Occipital lobe (tissue), 2 donors: ENCODE data around the gene PLEKHA6. TPM values are rescaled to one million over a fixed set of nuclear protein-coding genes. Genes with fewer than 3 reads are reported as not detected.
"Not testable (repeated sequence)": the region's sequence is repeated elsewhere in the genome, so short reads cannot be mapped to it uniquely, and the experiment has no call there.

Source experiments
- DNase-seq: peaks from one replicate; lab custom pipeline; 2025; lab: John Stamatoyannopoulos, UW
- total RNA-seq: library from RNA; depleted of rRNA; stranded (reverse); fragments of >200 nt; gene quantifications from one replicate; pipeline ENCODE4 v1.2.3, GENCODE V29; 2014

PLEKHA6 gene
- total RNA-seq, 1 donor from 2014 or later = 7.5 TPM

DNA sequence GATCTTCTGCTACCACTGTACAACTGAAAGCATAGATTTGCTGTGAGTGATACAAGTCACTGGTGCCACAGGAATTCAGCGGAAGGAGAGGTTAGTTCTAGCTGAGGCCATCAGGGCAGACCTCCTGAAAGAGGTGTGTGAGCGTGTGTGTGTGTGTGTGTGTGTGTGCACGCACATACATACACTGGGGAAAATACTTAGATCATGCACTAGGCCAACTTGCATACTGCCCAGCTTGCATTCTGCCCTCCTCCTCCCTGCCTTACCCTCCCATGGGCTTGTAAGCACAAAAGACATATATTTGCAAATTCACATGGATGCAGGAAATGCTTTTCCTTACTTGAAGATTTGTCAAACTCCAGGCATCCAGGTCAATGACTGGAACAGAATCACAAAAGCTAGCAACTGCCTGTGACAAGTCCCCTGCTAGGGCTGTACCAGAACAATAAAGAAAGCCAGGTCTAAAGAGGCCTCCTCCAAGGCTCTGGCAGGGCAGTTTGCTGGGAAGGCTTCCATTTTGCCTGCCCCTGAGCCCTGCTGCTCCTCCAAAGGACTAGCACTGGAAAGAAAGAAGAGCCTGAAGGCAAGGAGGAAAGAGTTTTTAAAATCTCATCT, 23.2 kb downstream of the PLEKHA6 start:
- DNase-seq = no peak

DNA sequence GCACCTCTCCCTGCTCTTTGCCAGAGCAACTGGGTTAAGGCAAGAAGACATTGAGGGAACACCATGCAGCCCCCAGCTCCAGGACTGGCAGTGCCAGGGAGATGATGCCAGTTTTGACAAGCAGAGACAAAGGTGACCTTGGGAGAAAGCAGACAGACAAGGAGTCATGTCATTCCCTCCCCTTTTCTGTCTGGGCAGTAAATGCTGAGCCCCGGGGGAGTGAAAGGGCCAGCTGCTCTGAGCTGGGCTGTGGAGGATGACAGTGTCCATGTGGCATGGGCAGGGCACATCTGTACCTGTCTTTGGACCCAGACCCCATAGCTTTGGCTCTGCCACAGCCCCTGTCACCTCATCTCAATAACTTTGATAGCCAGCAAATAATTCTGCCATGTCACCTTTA, 24.2 kb downstream of the PLEKHA6 start:
- no peak for DNase-seq

DNA sequence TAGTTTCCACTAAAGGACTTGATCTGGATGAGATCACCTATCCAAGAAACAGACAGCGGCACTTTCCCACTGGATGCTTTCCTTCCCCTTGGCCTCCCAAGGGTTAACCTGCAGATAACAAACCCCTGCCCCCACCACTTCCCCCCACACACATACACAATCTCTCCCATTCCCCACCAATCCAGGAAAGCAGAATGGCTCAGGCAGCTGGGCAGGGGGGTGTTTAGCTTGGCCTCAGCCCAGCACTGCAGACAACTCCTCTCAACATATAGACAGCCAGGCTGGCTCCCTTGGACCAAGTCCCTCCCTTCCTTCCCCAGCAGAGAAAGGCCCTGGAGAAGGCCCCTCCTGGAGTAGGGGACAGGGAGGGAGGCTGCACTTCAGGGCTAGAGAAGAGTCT, 24.6 kb downstream of the PLEKHA6 start:
- DNase-seq = no peak

DNA sequence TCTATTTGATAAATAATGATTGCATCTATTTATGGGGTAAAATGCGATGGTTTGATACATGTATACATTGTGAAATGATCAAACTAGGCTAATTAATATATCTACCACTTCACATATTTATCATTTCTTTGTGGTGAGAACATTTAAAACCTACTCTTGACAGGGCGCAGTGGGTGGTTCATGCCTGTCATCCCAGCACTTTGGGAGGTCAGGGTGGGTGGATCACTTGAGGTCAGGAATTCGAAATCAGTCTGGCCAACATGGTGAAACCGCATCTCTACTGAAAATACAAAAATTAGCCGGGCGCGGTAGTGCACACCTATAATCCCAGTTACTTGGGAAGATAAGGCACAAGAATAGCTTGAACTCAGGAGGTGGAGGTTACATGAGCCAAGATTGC, 25.3 kb downstream of the PLEKHA6 start:
- no peak for DNase-seq

DNA sequence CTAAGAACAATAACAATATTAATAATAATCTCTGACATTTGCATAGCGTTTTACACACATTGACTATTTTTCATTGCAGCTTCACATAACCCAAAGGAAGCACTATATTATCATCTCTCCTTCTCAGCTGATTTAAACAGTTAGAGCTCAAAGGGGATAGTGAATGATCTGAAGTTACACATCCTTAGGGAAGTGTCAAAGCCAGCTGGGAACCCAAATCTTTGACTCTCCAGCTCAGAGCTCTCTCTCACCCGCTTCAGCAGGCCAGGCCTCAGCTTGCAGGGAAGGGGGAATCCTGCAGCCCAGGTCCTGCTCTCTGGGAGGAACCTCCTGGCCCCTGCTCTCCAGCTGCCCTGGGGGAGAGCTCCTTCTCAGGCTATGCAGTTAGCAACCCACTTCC, 26.3 kb downstream of the PLEKHA6 start:
- DNase-seq = no peak

DNA sequence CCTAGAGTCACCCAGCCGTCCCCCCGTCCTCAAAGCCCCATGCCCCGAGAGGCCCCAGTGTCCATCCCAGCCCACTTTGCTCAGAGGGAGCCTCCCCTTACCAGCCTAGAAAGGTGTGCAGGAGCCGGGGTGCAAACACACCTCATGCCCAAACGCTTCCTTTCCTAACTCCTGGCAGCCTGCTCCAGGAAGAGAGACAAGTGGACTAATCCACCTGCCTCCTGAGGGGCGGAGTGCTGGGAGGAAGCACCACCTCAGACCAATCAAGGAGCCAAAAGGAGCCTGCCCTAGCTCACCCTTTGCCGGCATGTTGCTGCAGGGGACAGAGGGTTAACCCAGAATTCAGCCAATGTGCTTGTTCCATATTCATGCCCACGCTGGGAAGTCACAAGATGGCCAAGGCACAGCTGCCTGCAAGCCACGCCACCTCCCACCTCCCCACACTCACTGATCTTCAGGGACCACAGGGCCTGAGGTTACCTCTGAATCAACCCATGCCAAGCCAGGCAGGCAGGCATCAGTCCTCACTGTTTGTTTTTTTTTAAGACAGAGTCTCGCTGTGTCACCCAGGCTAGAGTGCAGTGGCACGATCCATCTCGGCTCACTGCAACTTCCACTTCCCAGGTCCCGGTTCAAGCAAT, 27.8 kb downstream of the PLEKHA6 start:
- DNase-seq = no peak

DNA sequence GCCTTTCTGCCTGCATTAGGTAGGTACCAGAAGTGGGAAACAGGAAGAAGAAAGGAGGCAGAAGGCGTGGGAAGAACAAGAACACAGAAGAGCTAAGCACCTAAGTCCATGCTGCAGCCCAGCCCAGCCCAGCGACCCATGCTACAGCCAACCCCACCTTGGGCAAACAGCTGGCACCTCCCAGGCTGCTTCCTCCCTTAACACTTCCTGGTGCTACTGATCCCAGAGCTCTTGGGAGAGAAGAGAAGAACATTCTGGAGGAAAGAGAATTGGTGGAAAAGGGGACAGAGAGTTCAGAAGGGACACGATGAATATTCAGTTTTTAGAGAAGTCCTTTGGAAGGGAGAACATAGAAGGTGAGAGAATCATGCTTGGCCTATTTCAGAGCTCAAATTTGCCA, 28.5 kb downstream of the PLEKHA6 start:
- no peak for DNase-seq

DNA sequence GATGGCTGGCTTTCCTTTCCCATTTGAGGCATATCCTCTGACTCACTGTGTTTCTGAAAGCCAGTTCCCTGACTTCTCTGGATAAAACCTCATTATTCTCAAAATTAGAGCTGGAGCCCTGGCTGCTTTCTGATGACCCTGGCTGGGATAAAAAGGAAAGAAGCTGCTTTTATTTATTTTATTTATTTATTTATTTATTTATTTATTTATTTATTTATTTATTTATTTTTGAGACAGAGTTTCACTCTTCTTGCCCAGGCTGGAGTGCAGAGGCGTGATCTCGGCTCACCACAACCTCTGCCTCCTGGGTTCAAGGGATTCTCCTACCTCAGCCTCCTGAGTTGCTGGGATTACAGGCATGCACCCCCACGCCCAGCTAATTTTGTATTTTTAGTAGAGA, 31.9 kb downstream of the PLEKHA6 start:
- not testable (repeated sequence) for DNase-seq

DNA sequence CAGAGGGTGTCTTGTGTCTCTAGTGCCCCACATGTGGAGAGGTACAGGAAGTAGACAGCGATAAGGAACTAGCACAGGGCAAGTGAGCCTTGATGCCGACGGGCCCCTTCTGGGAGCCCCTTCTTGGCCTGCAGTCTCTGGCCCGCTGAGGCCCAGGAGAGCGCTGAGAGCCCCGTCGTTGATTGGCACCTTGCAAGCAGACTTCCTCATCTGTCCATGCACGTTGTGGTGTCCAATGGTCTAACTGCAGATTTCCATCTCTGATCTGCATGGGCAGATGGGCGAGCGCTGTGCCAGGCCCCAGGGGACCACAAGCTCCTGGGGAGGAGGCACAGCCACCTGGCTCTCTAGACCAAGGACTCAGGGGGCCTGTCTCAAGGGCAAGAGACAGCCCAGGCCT, 32.4 kb downstream of the PLEKHA6 start:
- no peak for DNase-seq

DNA sequence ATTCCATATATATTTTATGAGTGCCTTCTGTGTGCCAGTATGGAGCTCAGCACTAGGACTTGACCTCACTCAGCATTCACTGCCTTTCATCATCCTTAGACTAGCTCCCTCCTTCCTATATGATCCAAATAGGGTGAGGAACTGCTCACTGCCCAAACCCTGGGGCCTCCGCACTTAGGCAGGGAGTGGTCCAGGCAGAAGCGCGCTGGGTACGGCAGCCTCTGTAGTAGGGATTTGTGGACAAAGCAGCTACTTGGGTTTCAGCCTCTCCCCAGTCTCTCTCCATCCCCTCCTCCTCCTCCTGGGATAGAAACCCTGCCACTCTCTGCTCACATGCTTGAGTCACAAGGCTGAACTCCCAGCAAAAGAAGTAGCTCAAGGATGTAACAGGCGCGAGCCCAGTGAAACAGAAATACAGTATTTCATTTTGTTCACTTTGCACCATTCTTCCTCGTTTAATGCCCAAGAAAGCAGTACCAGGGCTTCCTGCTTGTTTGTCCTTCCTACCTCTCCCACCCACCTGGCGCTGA, 32.9 kb downstream of the PLEKHA6 start:
- no peak for DNase-seq

DNA sequence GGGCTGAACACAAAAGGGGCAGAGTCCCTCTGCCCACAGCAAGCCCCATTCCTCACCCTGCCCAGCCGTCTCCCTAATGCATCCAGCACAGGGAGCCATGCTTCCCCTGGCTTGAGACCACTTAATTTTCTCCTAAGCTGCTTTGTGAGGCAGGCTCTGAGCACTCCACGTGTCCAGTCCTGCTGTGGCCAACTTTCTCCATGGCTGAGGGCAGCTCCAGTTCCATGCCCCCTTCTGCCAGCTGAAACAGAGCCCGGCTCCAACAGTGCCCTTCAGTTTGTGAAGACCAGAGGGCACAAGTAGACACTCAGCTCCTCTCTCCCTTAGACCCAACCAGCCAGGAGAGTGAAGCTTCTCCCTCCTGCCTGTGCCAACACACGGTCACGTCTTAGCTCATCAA, 33.8 kb downstream of the PLEKHA6 start:
- no peak for DNase-seq

DNA sequence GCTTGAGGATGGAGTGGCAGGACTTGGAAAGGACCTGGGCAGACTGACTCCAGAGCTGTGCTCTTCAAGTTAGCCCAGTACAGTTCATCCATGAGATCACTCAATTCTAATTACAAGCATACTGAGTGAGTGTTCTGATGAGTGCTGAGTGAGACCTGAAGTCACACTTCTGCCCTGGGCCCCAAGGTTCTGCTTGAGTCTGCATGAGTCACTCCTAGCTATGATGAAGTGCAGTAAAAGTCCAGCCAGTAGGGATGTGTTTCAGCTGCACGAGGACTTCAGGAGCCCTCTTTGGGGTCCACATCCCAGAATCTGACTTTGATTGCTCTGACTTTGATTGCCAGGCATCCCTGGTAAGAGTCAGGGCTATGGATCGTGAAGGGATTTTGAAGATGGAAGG, 35.8 kb downstream of the PLEKHA6 start:
- no peak for DNase-seq

DNA sequence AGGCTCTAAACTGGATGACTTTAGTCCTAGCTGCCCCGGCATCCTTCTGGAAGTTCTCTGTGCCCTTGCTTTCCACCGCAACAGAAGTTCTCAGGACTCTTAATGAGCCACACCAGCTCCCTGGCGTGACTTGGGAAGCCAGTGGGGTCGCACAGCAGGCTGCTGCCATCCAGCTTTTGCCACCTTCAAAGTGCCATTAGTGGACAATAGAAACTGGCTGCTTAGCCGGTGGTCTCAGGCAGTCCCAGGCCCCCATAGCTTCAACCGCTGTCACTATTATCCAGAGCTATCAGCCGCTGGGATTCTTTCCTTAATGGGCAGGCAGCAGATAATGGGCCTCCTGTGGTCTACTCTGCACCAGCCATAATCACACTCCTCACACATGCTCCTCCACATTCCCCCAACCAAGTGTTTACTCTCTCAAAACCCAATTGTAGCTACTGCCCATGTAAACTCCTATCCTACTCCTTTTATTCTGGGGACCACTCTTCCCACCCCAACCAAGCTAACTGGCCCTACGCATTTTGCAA, 37.3 kb downstream of the PLEKHA6 start:
- DNase-seq = no peak

DNA sequence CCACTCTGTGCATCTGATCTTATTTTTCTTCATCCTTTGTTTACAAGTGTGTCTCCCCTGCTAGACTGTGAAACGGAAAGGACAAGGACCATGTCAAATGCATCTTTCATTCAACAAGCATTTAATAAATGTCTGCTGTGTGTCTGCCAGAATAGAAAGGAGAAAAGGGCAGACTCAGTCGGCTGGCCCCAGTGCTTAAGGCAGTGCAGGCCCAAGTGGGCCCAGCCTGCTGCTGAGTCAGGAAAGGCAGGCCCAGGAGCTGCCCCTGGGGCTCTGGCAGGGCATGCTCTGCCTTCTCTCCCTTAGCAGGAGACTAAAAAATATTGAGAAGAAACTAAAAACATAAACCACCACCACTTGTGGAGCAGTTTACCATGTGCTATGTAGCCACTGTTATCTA, 38.1 kb downstream of the PLEKHA6 start:
- DNase-seq = no peak

DNA sequence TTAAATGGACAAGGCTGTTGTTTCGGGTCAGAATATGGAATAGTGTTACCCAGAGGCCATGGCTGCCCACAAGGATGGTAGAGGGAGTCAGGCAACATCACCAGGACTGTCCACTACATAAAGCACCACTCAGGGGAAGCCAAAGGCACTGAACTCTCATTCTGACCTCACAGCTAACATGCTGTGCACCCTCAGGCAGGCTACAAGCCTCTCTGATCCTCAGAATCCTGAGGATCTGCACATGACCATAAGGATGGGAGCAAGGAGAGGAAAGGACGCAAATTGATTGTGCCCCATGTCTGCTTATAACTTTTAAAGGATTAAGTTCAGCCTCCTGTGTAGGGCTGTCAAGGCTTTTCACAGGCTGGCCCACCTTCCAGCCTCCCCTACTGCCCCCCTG, 38.7 kb downstream of the PLEKHA6 start:
- DNase-seq = no peak

DNA sequence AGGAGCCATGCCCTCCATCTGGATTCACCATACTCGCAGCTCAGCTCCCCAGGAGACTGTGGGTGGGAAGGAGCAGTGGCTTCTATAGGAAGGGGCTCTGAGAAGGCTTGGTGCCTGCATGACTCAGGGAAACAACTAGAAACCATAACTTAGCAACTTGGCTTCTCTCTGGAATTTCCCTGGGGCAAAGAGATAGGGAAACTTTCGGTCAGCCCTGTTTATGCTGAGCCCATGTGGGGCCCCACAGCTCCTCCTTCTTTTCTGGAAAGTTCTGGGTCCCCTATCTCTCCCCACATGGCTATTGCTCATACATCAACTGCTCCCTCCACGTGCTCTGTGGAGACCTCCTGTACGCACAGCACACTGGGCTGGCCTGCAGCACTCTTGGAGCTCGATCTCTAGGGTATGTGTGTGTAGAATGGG, 39.3 kb downstream of the PLEKHA6 start:
- no peak for DNase-seq

DNA sequence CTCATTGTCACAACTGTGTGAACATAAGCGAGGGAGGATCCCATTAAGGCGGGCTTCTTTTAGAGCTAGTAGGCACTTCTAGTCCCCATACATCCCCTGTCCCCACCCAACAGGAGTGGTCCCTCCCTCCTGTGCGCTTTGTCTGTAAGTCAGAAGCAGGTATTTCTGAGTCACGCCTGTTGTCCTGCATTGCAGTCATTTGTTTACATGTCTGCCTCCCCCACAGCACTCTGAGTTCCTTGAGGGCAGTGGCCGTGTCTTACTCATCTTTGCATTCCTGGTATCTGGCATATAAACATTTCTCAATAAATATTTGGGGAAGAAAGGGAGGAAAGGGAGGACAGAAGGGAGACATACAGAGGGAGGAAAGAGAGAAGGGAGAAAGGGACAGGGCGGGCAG, 40.3 kb downstream of the PLEKHA6 start:
- no peak for DNase-seq

DNA sequence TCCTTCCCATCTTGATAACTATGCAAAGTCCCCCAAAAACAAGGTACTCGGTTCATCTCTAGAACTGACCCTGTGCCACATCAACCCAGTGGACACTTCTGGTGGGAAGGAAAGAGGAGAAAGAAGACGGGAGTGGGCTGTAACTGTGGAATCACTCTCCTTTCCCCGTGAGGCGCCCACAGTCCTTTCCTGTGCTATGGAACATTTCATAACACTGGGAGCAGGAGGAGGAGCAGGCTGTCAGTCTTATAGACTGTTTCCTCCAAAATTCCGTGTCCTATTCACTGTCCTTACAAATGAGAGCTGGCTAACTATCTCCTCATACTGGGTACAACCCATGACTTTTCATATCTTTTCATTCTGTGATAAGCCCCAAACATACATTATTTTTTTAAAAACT, 40.7 kb downstream of the PLEKHA6 start:
- no peak for DNase-seq

DNA sequence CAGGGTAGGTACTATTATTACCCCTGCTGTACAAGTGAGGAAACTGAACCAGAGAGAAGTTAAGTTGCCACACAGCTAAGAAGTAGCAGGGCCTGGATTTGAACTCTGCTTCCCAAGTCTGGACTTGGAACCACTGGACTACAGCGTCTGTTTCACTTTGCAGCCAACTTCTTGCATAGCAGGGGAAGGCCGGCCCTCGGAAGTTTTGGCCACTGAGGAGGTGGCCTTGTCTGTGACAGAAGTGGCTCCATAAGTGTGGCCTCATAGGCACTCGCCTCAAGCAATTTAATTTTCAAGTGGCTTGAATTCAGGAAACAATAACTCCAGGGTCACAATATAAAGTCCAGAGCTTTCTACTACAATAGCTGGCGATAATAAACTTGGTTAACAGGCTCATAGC, 41.4 kb downstream of the PLEKHA6 start:
- no peak for DNase-seq

DNA sequence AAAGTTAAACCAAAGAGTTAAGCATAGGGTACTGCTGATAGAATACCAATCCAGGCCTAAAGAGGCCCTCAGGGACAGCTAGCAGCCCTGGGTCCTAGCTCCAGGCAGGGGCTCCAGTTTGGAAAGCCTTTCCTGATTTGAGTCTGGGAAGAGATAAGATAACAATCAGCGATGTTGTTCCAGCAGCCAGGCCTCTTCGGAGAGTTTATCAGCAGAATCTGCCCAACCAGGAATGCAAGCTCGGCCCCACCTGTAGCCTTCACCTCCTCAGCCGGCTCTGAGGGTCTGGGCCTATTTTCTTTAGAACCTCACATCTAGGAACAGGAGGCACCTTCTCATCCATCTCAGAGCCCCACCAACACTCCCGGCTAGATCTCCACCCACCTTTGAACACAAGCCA, 42.6 kb downstream of the PLEKHA6 start:
- no peak for DNase-seq

DNA sequence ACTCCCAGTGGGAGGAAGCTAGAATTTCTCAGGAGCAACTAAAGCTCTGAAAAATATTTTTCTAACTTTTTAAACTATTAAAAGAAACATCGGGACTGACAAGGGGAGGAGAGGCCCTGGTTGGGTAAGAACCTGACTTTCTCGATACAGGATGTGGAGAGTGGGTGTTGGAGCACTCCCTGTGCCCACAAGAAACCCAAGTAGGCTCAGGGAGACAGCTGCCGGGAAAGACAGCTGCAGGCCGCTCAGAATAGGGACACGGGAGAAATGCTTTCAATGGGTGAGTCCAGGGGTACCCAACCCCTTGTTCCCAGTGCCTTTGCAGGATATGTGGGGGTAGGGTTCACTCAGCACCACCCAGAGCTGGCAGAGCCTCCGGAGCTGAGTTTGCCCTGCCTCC, 43.6 kb downstream of the PLEKHA6 start:
- DNase-seq = peak; percentile 28

DNA sequence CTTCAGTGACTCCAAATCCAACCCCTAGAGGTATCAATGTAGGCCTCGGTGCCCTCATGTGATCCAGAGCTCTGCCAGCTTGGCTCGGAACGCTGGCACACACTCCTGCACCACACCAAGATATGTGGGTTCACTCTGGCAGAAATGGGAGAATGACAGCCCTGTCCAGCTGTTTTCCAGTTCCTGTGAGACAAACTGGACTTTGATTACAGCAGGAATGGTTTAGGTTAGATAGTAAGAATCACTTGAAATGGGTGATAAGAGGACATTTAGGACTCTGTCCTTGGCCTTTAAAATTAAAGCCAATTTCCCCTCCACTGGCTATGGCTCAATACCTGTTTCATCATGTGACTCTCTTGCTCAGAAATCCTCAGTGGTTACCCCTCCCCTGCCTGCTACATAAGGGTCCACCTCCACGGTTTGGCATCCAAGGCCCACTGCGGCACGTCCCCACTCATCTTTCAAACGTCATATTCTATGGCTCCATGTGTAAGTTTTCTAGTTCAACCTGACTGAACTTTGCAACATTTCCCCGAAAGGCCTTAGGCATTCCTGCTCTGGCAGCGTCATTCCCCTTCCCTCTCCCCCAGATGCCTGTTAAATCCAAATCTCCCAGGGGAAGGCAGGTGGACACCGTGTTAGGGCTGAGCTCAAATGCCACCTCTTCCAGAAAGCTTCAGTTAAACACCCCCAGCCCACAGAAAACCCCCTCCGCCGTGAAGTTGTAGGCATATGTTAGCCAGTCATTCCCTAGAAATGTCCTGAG, 44.7 kb downstream of the PLEKHA6 start:
- DNase-seq = no peak
